GM18951 (cell line): ENCODE data around the gene MSMP.

Experiments used
- POLR2A ChIP-seq: IDR thresholded peaks from 4 replicates; pipeline ENCODE4 v1.6.1; 2011; ENCODE audit warnings: mild to moderate bottlenecking; ENCODE audit not compliant: insufficient read length, insufficient read depth; ENCODE audit errors: extremely low read depth
- in situ Hi-C: fragments of 300-500 bp; cut with MboI; formaldehyde crosslinking; loops from one replicate; pipeline ENCODE4 v1.12.0; 2022; ENCODE audit warnings: low sequenced_read_pairs, mixed read lengths, inconsistent platforms; ENCODE audit not compliant: unreplicated experiment

MSMP gene

DNA sequence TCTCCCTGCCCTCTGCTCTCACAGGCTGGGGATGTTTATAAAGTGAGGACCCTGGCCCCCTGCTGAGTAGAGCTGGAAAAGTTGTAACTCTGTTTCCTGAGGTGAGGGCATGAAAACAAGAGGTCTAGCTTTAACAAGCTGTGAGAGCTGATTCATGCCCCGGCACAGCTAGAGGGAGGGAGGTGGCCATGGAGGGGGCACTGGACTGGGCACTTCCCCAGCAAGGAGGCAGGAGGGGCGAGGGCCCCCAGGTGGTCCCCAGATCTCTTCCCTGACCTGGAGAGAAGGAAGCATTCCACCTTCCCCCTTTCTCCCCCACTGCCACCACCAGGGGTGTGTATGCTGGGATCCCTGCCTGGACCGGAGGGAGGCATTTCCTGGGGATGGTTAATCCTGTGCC lies at the start of gene MSMP:
MSMP (minus strand) TSS at position 13 of the 400 bp plus-strand sequence. CDS start 147 bp downstream, outside the sequence.
- in situ Hi-C loops = no loop called here
- no peak for TF ChIP-seq POLR2A

DNA sequence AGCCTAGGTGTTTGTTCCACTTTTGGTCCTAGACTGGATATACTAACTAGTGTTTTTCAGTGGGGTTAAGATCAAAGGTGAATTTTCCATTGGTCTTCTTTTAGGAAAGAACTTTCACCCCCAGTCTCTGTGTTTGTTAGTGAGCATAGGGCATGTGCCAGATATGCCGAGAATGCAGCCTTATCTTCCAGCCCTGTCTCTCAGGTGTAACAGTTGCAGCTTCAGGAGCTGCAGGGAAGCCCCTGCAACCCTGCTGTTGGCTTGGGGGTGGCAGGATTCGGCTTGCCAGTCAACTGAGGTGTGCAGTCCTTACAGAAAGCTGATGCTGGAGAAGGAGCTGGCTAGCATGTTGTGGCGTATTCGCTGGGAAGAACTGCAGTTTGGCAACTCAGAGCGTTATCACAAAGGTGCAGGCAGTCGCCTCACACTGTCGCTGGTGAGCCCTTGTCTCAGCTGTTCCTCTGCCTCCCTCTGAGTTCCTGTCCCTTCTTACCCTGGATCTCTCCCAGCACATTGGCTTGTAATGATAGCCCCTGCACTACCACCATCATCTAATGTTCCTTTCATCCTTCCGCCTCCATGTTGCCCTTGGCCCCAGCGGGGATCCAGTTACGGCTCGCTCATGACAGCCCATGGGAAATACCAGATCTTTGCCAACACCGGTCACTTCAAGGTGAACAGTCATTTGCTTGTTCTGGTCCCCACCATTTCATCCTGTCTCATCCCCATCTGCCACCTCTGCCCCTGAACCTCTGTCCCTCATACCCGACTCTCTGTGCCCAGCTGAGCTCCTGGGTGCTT lies 47.5 kb upstream of the MSMP start:
- in situ Hi-C loops = no loop called here
- no peak for TF ChIP-seq POLR2A

- no peak for TF ChIP-seq POLR2A
- in situ Hi-C loops = no loop called here
Measured at GRCh38 chr9:35800530-35800929, 46.5 kb upstream of the MSMP start.

DNA sequence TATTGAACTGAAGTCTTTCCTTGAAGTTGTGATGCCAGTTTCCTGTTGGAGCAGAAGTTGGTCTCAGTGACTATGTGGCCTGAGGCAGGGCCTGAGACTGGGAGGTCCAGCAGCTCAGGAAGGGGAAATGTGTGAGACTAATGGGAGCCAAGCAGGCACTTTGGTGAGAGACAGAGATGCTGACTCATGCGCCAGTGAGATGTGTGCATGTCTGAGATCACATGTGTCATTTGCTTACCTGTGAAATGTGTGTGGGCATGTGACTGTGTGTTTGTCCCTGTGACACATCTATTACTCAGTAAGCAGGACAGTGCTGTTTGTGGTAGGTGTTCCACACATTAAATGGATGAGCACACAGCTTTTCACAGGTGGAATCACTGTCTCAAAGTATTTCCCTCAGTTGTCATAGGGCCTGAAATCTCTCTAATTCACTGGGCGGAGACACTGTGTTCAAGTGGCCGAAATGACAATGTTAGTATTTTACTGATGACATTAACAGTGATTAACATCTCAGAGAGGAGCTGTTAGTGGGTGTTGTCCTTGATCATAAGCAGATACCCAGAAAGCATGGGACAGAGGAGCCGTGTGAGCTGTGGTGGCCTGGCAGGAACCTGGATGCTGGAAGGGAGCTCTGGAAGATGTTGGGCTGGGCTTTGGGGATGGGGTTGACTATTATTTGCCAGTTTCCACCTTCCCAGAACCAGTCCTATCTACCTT lies 44.7 kb upstream of the MSMP start:
- in situ Hi-C loops = loop anchor here (25.0 kb wide), 1 partner anchor 88 kb away; no protein-coding TSS in a partner anchor
- no peak for TF ChIP-seq POLR2A

DNA sequence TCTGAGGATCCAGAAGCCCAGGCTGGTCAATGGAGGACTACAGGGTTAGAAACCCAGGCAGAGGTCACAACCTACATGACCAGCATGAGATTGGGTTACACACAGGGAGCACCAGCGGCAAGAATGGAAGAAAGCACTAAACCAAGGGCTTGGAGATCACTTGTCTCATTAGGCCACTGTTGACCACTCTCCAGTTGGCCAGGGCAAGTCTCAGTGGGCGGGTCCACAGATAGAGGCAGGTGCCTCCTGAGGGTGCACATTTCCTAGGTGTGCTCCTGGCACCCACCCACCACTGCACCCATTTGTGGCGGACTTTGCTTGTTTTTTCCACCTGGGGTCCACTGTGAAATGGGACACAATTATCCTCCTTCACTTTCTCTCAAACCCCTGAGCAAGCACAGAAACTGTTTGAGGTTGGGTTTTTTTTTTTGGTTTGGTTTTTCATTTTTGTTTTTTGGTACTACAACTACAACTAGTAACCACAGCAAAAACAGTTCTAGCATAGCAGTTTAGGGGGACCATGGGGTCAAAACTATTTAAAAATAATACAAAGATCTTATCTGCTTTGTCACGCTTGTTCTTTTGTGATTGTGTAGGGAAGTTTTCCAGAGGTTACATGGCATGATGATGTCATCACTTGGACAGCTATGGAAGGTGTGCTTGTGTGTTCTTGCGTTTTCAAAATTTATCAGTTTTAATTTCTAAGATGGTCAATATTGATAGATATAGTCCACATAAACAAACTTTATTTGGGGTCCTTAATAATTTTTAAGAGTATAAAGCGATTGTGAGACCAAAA lies 43.4 kb upstream of the MSMP start:
- in situ Hi-C loops = loop anchor here (25.0 kb wide), 1 partner anchor 90 kb away; no protein-coding TSS in a partner anchor
- no peak for TF ChIP-seq POLR2A

GRCh38 chr9:35795695-35796094 lies 41.6 kb upstream of the MSMP start:
- in situ Hi-C loops = loop anchor here (25.0 kb wide), 1 partner anchor 92 kb away; no protein-coding TSS in a partner anchor
- no peak for TF ChIP-seq POLR2A

GRCh38 chr9:35793461-35793860 lies 39.4 kb upstream of the MSMP start:
- in situ Hi-C loops = loop anchor here (25.0 kb wide), 1 partner anchor 94 kb away; no protein-coding TSS in a partner anchor
- TF ChIP-seq POLR2A = no peak

- no peak for TF ChIP-seq POLR2A
- in situ Hi-C loops = loop anchor here (25.0 kb wide), 1 partner anchor 94 kb away; no protein-coding TSS in a partner anchor
Measured at GRCh38 chr9:35792826-35793225, 38.8 kb upstream of the MSMP start.

DNA sequence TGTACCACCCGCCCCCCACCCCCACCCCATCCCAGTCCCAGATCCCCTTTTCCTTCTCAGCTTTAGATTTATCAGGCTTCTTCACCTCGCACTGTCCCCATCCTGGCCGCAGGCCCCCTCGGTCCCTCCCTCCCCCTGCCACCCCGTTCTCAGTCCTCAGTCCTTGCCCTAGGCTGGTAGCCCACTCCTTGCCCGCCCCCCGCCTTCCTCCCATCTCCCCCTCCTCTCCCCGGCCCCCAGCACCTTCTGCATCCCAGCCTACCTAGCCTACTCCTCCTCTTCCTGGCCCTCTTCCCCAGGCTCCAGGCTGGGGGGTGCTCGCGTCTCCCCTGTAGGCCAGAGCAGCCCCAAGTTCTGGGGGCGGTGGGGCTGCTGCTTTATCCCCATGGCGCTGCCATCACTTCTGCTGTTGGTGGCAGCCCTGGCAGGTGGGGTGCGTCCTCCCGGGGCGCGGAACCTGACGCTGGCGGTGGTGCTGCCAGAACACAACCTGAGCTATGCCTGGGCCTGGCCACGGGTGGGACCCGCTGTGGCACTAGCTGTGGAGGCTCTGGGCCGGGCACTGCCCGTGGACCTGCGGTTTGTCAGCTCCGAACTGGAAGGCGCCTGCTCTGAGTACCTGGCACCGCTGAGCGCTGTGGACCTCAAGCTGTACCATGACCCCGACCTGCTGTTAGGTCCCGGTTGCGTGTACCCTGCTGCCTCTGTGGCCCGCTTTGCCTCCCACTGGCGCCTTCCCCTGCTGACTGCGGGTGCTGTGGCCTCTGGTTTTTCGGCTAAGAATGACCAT lies 38.1 kb upstream of the MSMP start:
- in situ Hi-C loops = loop anchor here (25.0 kb wide), 1 partner anchor 95 kb away; no protein-coding TSS in a partner anchor

GRCh38 chr9:35791297-35791921 lies 37.3 kb upstream of the MSMP start, which contains the start of gene NPR2:
Gene NPR2, plus strand, starts transcription at chr9:35791591. Its CDS starts 818 bp downstream, at chr9:35792409.
- in situ Hi-C loops = loop anchor here (25.0 kb wide), 1 partner anchor 96 kb away; no protein-coding TSS in a partner anchor
- TF ChIP-seq POLR2A = no peak

More for the DNA sequence above, 38.1 kb upstream of the MSMP start:
- no peak for TF ChIP-seq POLR2A
